Stimulated activated CD4-positive, alpha-beta T cell treated with anti-CD3 and anti-CD28 coated beads, Interleukin-1b, Interleukin-23, amount 100 ng/mL, for 48 hours (primary cell): ENCODE results near the gene SBK2.

Experiments used
- DNase-seq: peaks from one replicate; pipeline ENCODE4 v3.0.0-alpha.2; 2020

Gene SBK2

GRCh38 chr19:55485439-55486011 lies 51.4 kb downstream of the SBK2 start:
- DNase-seq: no peak

- peak; percentile 56 for DNase-seq
These were observed 52.1 kb downstream of the SBK2 start, which contains the start of gene NAT14 for GRCh38 chr19:55484593-55485438. Gene NAT14, plus strand, starts transcription at chr19:55485188. Its CDS starts 521 bp downstream, at chr19:55485709.

- no peak for DNase-seq
These were observed 53.0 kb downstream of the SBK2 start for GRCh38 chr19:55483706-55484592.

GRCh38 chr19:55482967-55483705 lies 53.8 kb downstream of the SBK2 start:
- no peak for DNase-seq

- DNase-seq: no peak
These were observed 54.6 kb downstream of the SBK2 start for GRCh38 chr19:55482156-55482961.

- no peak for DNase-seq
These were observed 55.2 kb downstream of the SBK2 start for GRCh38 chr19:55481794-55482155.

GRCh38 chr19:55481148-55481793 lies 55.7 kb downstream of the SBK2 start:
- no peak for DNase-seq

- no peak for DNase-seq
These were observed 57.3 kb downstream of the SBK2 start for GRCh38 chr19:55479451-55480230.

- no peak for DNase-seq
These were observed 57.9 kb downstream of the SBK2 start for GRCh38 chr19:55479045-55479444.
